CD4-positive, alpha-beta T cell (primary cell): Measurements from ENCODE around the gene GJD4. TPM values are rescaled to one million over a fixed set of nuclear protein-coding genes. Genes with fewer than 3 reads are reported as not detected.

ENCODE experiments used
- ATAC-seq: fragments of 200-7000 bp; cut with Tn5 transposase; one replicate; pipeline ENCODE4 v1.10.0; 2022; ENCODE audit warnings: mild to moderate bottlenecking; ENCODE audit not compliant: poor library complexity
- CTCF ChIA-PET: fragments of 350-600 bp; sonication (Branson Sonifier 250); formaldehyde crosslinking; loops from one replicate; lab custom pipeline; 2021; ENCODE audit warnings: antibody characterized with exemption, inconsistent platforms; lab: Charles Lee
- POLR2A ChIA-PET: fragments of 350-600 bp; sonication (Branson Sonifier 250); formaldehyde crosslinking; loops from one replicate; lab custom pipeline; 2021; ENCODE audit warnings: antibody characterized with exemption, inconsistent platforms; lab: Charles Lee
- DNase-seq, 14 experiments: peaks; one replicate each; pipeline ENCODE4 v3.0.0-alpha.2; 2013 to 2020; ENCODE audit warnings: mixed read lengths in 2 of 14
- H3K27ac ChIP-seq, 2 donors: one replicate each; pipeline versions ENCODE4 v1.5.1 to v1.7.0; 2013; ENCODE audit warnings: low read length in 2 of 2, low read depth in 1 of 2, mild to moderate bottlenecking in 1 of 2
- H3K27me3 ChIP-seq, 2 experiments: 1 replicate in 1 of 2; 2 replicates in 1 of 2; pipeline versions ENCODE4 v1.6.1 to v1.7.0; 2013; ENCODE audit warnings: low read length in 2 of 2, control low read depth in 1 of 2, mild to moderate bottlenecking in 1 of 2, moderate library complexity in 1 of 2; ENCODE audit not compliant: insufficient read depth in 2 of 2, control insufficient read depth in 1 of 2
- H3K36me3 ChIP-seq: one replicate; pipeline ENCODE4 v1.6.1; 2013; ENCODE audit warnings: low read length, control low read depth; ENCODE audit not compliant: insufficient read depth
- H3K4me1 ChIP-seq: one replicate; pipeline ENCODE4 v1.6.1; 2013; ENCODE audit warnings: low read length, control low read depth; ENCODE audit not compliant: insufficient read depth
- H3K4me3 ChIP-seq: one replicate; pipeline ENCODE4 v1.5.1; 2013; ENCODE audit warnings: mild to moderate bottlenecking, low read length, moderate library complexity
- H3K9me3 ChIP-seq, 2 experiments: 1 replicate in 1 of 2; 2 replicates in 1 of 2; pipeline versions ENCODE4 v1.6.1 to v1.7.0; 2013; ENCODE audit warnings: low read length in 2 of 2, mild to moderate bottlenecking in 2 of 2, control low read depth in 1 of 2, moderate library complexity in 1 of 2; ENCODE audit not compliant: control insufficient read depth in 1 of 2, insufficient read depth in 1 of 2
- H3K27ac Mint-ChIP-seq: one replicate; pipeline ENCODE4 v1.8.0; 2020; ENCODE audit warnings: mixed read lengths
- H3K27me3 Mint-ChIP-seq: one replicate; pipeline ENCODE4 v1.8.0; 2021; ENCODE audit warnings: mixed read lengths
- H3K36me3 Mint-ChIP-seq: one replicate; pipeline ENCODE4 v1.8.0; 2021; ENCODE audit warnings: low read depth, mixed read lengths
- H3K4me1 Mint-ChIP-seq: one replicate; pipeline ENCODE4 v1.8.0; 2021; ENCODE audit warnings: low read depth, mixed read lengths
- H3K4me3 Mint-ChIP-seq: one replicate; pipeline ENCODE4 v1.8.0; 2020; ENCODE audit warnings: mild to moderate bottlenecking, mixed read lengths
- H3K9me3 Mint-ChIP-seq: one replicate; pipeline ENCODE4 v1.8.0; 2020; ENCODE audit warnings: mixed read lengths
- CTCF ChIP-seq: fragments of 200-600 bp; IDR thresholded peaks from one replicate; pipeline ENCODE4 v1.8.0; 2022; ENCODE audit warnings: antibody characterized with exemption, mild to moderate bottlenecking
- intact Hi-C, 2 experiments: fragments of 100-400 bp; cut with DNase I in 1 of 2; cut with micrococcal nuclease in 1 of 2; formaldehyde crosslinking; loops; one replicate each; pipeline versions ENCODE4 v1.15.1 to v1.9.0; 2023 to 2025; cut with DNase I, micrococcal nuclease
- total RNA-seq, 174 experiments: library from RNA in 2 of 174; stranded (reverse) in 2 of 174; gene quantifications; one replicate each; pipeline ENCODE4 v1.2.3 and lab custom pipeline; 2021 to 2026

Gene GJD4
- total RNA-seq, 2 experiments from 2014 or later = not detected

GRCh38 chr10:35576730-35577129 is 28.4 kb upstream of the GJD4 start:
- ATAC-seq = no peak
- H3K27me3 ChIP-seq = no peaks in the 10 kb centered on the region
- no peaks in the 10 kb centered on the region for H3K4me1 ChIP-seq
- Mint-ChIP-seq H3K27me3 (no peaks in the 10 kb centered on the region), H3K4me3 (no peak overlapping the region), H3K4me1 (no peaks in the 10 kb centered on the region), H3K27ac (no peak overlapping the region), H3K36me3 (peaks cover 31% of the 10 kb centered on the region), H3K9me3 (no peaks in the 10 kb centered on the region)
- intact Hi-C loops = no loop called here
- POLR2A ChIA-PET = interaction anchor here (1.0 kb wide), 1 partner anchor 14 kb away, joined by 3 read pairs; no protein-coding TSS in a partner anchor
- DNase-seq = no peak
- peaks cover 0 to 10% of the 10 kb centered on the region in 2 experiments for H3K9me3 ChIP-seq
- peaks cover 6% of the 10 kb centered on the region for H3K36me3 ChIP-seq
- H3K27ac ChIP-seq = no peak overlapping the region
- CTCF ChIA-PET = no interaction called here
- no peak for TF ChIP-seq CTCF
- no peak overlapping the region for H3K4me3 ChIP-seq

- Mint-ChIP-seq H3K27ac (no peak overlapping the region), H3K36me3 (peaks cover 19% of the 10 kb centered on the region), H3K27me3 (no peaks in the 10 kb centered on the region), H3K4me3 (no peak overlapping the region), H3K9me3 (no peaks in the 10 kb centered on the region), H3K4me1 (no peaks in the 10 kb centered on the region)
- H3K36me3 ChIP-seq = peaks cover 6% of the 10 kb centered on the region
- no peak for ATAC-seq
- POLR2A ChIA-PET = no interaction called here
- H3K4me1 ChIP-seq = no peaks in the 10 kb centered on the region
- CTCF ChIA-PET = interaction anchor here (1.3 kb wide), 1 partner anchor 15 kb away, joined by 3 read pairs; no protein-coding TSS in a partner anchor
- no peak for DNase-seq
- no peaks in the 10 kb centered on the region for H3K27me3 ChIP-seq
- intact Hi-C loops = no loop called here
- H3K27ac ChIP-seq = no peak overlapping the region
- no peak overlapping the region for H3K4me3 ChIP-seq
- peaks cover 0 to 10% of the 10 kb centered on the region in 2 experiments for H3K9me3 ChIP-seq
- no peak for TF ChIP-seq CTCF
Measured at GRCh38 chr10:35577926-35578617, 27.1 kb upstream of the GJD4 start.

- Mint-ChIP-seq H3K4me1 (no peaks in the 10 kb centered on the region), H3K27me3 (no peaks in the 10 kb centered on the region), H3K9me3 (no peaks in the 10 kb centered on the region), H3K27ac (no peak overlapping the region), H3K36me3 (peaks cover 16% of the 10 kb centered on the region), H3K4me3 (no peak overlapping the region)
- peaks cover 4% of the 10 kb centered on the region for H3K36me3 ChIP-seq
- peaks cover 0 to 10% of the 10 kb centered on the region in 2 experiments for H3K9me3 ChIP-seq
- H3K27ac ChIP-seq = no peak overlapping the region
- H3K4me1 ChIP-seq = no peaks in the 10 kb centered on the region
- TF ChIP-seq CTCF = no peak
- no peak overlapping the region for H3K4me3 ChIP-seq
- intact Hi-C loops = no loop called here
- H3K27me3 ChIP-seq = no peaks in the 10 kb centered on the region
- no peak for DNase-seq
- ATAC-seq = no peak
- ChIA-PET POLR2A (no interaction called here), CTCF (interaction anchor here (1.3 kb wide), 1 partner anchor 15 kb away, joined by 3 read pairs; no protein-coding TSS in a partner anchor)
Measured at GRCh38 chr10:35578618-35578956, 26.6 kb upstream of the GJD4 start.
